GM18498 (cell line): Measurements from ENCODE around the gene ACMSD.
"Not testable (repeated sequence)": the region's sequence is repeated elsewhere in the genome, so short reads cannot be mapped to it uniquely, and the experiment has no call there.

ENCODE experiments used
- ATAC-seq: cut with Tn5 transposase; IDR thresholded peaks from one replicate; pipeline ENCODE4 v1.9.1; 2021; ENCODE audit warnings: mild to moderate bottlenecking, moderate library complexity; ENCODE audit not compliant: unreplicated experiment

Gene ACMSD

DNA sequence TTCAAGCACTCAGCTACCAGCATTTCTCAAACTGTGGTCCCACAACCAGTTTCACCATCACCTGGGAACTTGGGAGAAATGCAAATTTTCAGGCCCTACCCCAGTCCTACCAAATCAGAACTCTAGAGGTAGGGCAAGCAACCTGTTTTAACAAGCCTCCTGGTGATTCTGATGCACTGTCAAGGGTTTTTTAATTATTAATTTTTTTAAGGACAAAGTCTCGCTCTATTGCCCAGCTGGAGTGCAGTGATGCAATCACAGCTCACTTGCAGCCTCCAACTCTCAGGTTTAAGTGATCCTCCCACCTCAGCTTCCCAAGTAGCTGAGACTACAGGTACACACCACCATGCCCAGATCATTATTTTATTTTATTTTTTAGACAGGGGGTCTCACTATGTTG lies 7.8 kb downstream of the ACMSD start:
- ATAC-seq: no peak

DNA sequence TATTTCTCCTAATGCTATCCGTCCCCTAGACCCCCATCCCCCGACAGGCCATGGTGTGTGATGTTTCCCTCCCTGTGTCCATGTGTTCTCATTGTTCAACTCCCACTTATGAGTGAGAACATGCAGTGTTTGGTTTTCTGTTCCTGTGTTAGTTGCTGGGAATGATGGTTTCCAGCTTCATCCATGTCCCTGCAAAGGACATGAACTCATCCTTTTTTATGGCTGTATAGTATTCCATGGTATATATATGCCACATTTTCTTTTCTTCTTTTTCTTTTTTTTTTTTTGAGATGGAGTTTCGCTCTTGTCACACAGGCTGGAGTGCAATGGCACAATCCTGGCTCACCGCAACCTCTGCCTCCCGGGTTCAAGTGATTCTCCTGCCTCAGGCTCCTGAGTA lies 9.2 kb downstream of the ACMSD start:
- not testable (repeated sequence) for ATAC-seq

DNA sequence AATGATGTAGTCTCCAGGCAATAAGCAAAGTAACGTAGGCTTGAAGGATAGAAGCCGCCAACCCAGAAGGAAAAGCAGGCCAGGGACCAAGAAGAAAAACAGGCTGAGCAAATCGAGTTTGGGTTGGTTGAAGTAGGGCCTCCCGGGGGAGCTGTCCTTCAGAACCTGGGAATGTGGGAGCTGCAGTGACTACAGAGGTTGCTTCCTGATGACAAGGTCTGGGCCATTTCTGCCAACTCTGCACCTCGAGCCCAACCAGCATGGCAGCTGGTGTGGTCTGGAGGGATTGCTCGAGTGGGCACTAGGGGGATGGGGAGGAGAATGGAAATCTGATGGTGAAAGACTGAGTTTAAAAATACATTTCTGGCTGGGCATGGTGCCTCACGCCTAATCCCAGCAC lies 14.1 kb downstream of the ACMSD start:
- ATAC-seq: no peak

DNA sequence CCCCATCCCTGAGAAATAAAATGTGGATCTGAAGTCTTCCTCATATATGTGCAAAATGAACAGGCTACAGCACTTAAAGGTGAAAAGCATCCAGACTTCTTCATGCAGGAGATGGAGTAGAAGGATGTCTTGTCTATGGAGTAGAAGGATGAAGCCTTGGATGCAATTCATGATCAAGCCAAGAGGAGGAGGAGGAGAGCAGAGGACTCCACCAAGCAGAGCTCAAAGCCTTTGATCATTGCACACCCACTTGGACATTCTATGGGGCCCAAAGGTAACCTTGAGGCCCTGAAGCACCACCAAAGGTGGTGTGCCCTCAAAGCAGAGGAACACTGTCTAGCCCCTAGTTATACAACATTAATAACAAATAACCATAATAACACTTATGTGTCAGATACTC lies 17.3 kb downstream of the ACMSD start:
- ATAC-seq: no peak

- ATAC-seq: no peak
Observed at GRCh38 chr2:134858245-134858644, 19.8 kb downstream of the ACMSD start.

DNA sequence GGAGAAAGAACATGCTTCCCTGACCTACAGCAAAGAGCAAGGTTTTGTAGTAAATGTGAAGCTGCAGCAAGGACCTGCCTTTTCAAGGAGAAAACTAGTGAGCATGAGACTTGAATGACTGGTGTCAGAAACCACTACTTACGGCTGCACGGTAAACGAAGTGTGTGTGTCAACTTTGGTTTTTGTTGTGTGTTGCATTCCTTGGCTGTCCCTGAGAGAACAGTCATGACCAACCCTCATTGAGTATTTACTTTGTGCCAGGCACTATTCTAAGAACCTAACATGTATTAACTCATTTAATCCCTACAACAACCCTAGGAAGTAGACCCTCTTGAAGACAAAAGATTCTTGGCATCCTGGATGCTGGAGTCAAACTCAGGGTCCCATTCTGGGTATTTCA lies 22.8 kb downstream of the ACMSD start:
- no peak for ATAC-seq

- no peak for ATAC-seq
Observed at GRCh38 chr2:134862069-134862468, 23.7 kb downstream of the ACMSD start.

DNA sequence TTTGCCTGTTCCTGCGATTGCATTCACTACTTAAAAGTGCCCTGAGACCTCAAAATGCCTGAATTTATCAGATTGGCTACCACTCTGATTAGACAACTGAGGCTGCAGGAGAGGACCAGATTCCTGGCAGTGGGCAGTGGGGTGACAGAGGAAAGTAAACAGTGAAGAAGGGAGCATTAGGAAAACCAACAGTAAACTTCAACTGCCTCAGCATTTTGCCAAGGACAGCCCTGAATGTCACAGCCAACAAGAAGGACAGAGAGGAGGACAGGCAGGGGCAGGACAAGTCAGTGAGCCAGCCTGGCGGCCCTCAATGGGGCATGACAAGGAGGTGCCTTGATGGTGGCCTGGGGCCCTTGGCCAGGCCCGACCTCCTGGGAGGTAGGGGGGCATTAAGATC lies 24.3 kb downstream of the ACMSD start:
- ATAC-seq: no peak

GRCh38 chr2:134863446-134863845 lies 25.0 kb downstream of the ACMSD start:
- no peak for ATAC-seq

- ATAC-seq: no peak
Observed at GRCh38 chr2:134865067-134865787, 26.8 kb downstream of the ACMSD start.

- ATAC-seq: no peak
Observed at GRCh38 chr2:134866498-134867099, 28.2 kb downstream of the ACMSD start.

DNA sequence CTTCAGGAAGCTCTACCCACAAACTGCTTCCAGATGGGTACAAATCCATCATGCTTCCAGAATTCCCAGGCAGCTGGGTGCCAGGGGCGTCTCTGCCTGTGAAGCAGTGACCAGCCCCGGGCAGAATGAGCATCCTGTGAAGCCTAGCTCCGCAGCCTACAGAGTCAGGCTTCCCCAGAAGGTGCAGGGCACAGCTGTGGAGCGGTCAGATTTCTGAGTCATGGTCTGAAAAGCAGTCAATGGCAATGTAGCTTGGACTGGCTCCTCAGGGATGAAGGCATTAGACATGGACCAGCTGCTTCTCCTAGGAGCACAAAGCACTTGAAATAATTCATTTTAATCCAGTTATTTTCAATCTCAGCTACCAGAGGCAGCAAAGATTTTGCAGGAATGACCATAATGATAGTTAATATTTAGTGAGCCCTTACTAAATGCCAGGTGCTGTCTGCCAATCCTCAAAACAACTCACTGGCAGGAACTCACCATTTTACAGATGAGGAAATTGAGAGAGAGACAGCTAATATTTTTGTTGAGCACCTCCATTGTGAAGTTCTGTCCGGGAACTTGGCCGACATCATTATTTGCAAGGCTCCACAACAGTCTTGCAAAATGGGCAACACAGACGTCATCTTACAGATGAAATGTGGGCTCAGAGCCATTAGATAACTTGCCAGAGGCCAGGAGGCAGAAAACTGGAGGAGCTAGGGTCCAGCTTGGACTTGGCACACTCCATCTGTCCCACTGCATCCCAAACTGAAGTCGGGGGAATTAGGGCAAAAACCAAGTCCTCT lies 31.7 kb downstream of the ACMSD start:
- no peak for ATAC-seq

DNA sequence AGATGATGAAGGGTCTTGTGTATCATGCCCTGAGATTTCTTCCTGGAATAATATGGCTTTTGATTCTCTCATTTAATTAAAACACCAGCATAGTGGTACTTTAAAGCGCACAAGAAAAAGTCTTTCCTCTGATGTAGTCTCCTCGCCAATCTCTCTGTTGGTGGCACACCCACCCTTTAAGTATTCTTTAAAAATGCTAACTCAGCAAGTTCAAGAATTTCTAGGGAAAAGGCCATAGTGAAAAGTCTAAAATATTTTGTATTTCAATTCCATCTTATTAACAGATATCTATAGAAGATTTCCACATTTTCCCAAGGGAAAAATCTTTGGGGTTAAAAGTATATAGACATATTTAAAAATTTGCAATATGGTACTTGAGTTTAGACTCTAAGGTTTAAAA lies 34.7 kb downstream of the ACMSD start:
- ATAC-seq: no peak

- ATAC-seq: no peak
Observed at GRCh38 chr2:134875309-134875708, 36.9 kb downstream of the ACMSD start.

GRCh38 chr2:134882773-134883172 lies 44.4 kb downstream of the ACMSD start:
- ATAC-seq: no peak

- no peak for ATAC-seq
Observed at GRCh38 chr2:134883552-134884293, 45.3 kb downstream of the ACMSD start.

DNA sequence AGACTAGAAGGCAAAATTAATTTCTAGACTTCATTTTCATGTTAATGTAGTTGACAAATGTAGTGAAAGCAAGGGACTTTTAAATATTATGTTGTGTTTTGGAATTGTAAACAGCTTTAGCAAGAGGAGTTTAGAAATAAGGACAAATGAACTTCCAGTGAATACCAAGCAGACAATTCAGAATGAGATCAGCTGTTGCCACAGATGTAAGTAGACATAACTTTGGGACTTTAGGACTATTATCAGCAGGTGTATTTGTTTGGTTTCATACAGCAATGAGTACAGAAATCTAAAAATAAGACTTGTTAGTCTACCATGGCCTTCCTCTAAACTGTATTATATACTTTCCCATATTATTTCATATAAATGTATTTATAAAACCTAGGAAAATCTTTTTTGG lies 46.0 kb downstream of the ACMSD start:
- ATAC-seq: no peak

DNA sequence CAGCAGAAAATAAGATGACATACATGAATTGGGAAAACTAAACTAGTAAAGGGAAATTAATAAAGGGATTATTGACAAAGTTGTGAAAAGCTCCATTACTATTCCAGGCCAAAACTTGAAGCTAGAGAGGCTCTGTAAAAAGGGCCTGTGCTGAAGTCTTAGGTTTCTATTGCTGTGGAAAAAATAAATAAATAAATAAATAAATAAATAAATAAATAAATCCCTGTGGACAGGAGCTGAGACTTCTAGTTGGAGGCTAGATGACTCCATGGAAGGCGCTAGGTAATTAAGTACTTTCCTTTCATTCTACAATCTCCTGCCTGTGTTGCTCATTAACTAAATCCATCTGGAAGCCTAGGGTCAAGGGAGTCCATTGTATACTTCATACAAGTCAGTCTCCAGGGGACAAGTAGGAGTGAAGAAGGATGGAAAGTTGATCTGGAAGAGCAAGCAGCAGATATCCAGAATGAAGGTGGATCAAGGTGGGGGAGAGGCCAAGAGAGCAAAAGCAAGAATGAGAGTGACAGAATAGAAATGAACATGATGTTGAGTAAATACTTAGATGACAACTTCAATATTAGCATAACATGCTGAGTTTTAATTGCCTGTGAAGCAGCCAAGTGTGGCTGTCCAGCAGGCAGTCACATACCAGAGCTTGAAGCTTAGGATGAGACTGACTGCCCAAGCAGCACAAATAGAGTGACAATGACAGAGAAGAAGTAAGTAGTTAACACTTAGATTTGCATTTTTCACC lies 54.0 kb downstream of the ACMSD start:
- ATAC-seq: no peak

GRCh38 chr2:134897932-134898331 lies 59.5 kb downstream of the ACMSD start:
- ATAC-seq: no peak

- no peak for ATAC-seq
Observed at GRCh38 chr2:134899204-134899603, 60.8 kb downstream of the ACMSD start.

- ATAC-seq: no peak
Observed at GRCh38 chr2:134900151-134900550, 61.7 kb downstream of the ACMSD start.
